Fibroblast of lung (primary cell): Measurements from ENCODE around the gene MAP3K19. TPM values are rescaled to one million over a fixed set of nuclear protein-coding genes. Genes with fewer than 3 reads are reported as not detected.
"Not testable (repeated sequence)": the region's sequence is repeated elsewhere in the genome, so short reads cannot be mapped to it uniquely, and the experiment has no call there.

Experiments used
- DNase-seq, 2 donors: peaks; one replicate each; pipeline versions ENCODE4 v3.0.0 to v3.0.0-alpha.2; 2010; ENCODE audit warnings: low read depth in 2 of 2
- H2AFZ ChIP-seq: 2 replicates; pipeline ENCODE4 v1.5.1; 2012; ENCODE audit warnings: low read length, control low read depth, inconsistent platforms
- H3K27ac ChIP-seq: 2 replicates; pipeline ENCODE4 v1.5.1; 2011; ENCODE audit warnings: low read length, control low read depth; ENCODE audit not compliant: insufficient read depth
- H3K27me3 ChIP-seq: 2 replicates; pipeline ENCODE4 v1.5.1; 2011; ENCODE audit warnings: mild to moderate bottlenecking, low read length; ENCODE audit not compliant: control insufficient read depth, insufficient read depth
- H3K36me3 ChIP-seq: 2 replicates; pipeline ENCODE4 v1.5.1; 2011; ENCODE audit warnings: low read length; ENCODE audit not compliant: control insufficient read depth, insufficient read depth
- H3K4me1 ChIP-seq: 2 replicates; pipeline ENCODE4 v1.5.1; 2011; ENCODE audit warnings: low read length; ENCODE audit not compliant: control insufficient read depth, insufficient read depth; ENCODE audit errors: extremely low read depth
- H3K4me2 ChIP-seq: 2 replicates; pipeline ENCODE4 v1.5.1; 2011; ENCODE audit warnings: low read length, control low read depth; ENCODE audit not compliant: insufficient read depth; ENCODE audit errors: extremely low read depth
- H3K4me3 ChIP-seq, 4 experiments: fragments of 200-600 bp in 1 of 4; sonication (generic) in 1 of 4; replicated peaks in 1 of 4; 2 replicates each; pipeline ENCODE4 v1.5.1; 2011 to 2016; ENCODE audit warnings: low read length in 4 of 4, low read depth in 3 of 4, mild to moderate bottlenecking in 3 of 4, control low read depth in 2 of 4, inconsistent platforms in 1 of 4, mixed read lengths in 1 of 4; ENCODE audit not compliant: insufficient read depth in 1 of 4; ENCODE audit errors: control extremely low read depth in 1 of 4
- H3K79me2 ChIP-seq: 2 replicates; pipeline ENCODE4 v1.5.1; 2012; ENCODE audit warnings: mild to moderate bottlenecking, low read length, inconsistent platforms; ENCODE audit not compliant: control insufficient read depth, insufficient read depth
- H3K9ac ChIP-seq: 2 replicates; pipeline ENCODE4 v1.5.1; 2011; ENCODE audit warnings: mild to moderate bottlenecking, low read length, control low read depth; ENCODE audit not compliant: insufficient read depth
- H3K9me3 ChIP-seq: 2 replicates; pipeline ENCODE4 v1.5.1; 2012; ENCODE audit warnings: low read depth, low read length; ENCODE audit not compliant: control insufficient read depth, insufficient read depth
- H4K20me1 ChIP-seq: 2 replicates; pipeline ENCODE4 v1.5.1; 2011; ENCODE audit warnings: low read length; ENCODE audit not compliant: control insufficient read depth, insufficient read depth; ENCODE audit errors: extremely low read depth
- CTCF ChIP-seq, 2 donors: IDR thresholded peaks in 1 of 2; conservative IDR thresholded peaks in 1 of 2; 1 replicate in 1 of 2; 2 replicates in 1 of 2; pipeline ENCODE4 v1.5.1; 2011 to 2012; ENCODE audit warnings: low read length in 2 of 2, control low read depth in 1 of 2, inconsistent platforms in 1 of 2, low read depth in 1 of 2, mild to moderate bottlenecking in 1 of 2
- EZH2 ChIP-seq: IDR thresholded peaks from 2 replicates; pipeline ENCODE4 v1.5.1; 2012; ENCODE audit warnings: low read length, control low read depth, mild to moderate bottlenecking; ENCODE audit errors: missing control alignments
- polyA plus RNA-seq, 2 donors: library from polyadenylated mRNA; depleted of rRNA in 1 of 2; stranded (reverse) in 1 of 2; unstranded in 1 of 2; fragments of >200 nt; gene quantifications; 2 replicates each; pipeline ENCODE4 v1.2.1, GENCODE V29; 2011 to 2012; ENCODE audit warnings: missing spikeins in 1 of 2
- total RNA-seq: library from RNA; depleted of rRNA; stranded (reverse); fragments of >200 nt; gene quantifications from 2 replicates; pipeline ENCODE4 v1.2.1, GENCODE V29; 2014

Gene MAP3K19
- total and polyA plus RNA-seq, 2 donors (not counting 1 experiment from before 2014, with no cell fraction given) = not detected

DNA sequence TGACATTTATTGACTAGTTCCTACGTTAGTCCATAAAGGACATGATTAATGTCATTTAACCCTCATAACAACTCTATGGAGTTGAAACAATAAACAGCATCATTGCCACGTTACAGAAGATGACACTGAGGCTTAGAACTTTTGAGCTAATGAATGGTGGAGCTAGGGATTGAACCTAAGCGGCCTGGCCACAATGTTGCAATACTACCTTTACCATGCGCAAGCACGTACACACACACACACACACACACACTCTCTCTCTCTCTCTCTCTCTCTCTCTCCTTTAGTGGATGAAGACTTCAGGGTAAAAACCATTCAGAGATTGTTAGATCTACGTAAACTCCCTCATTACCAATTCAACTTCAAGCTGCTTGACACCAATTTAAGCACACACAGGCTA lies 875 bp upstream of the MAP3K19 start:
- peaks cover 9% of the 10 kb centered on the region for H3K79me2 ChIP-seq
- no peak overlapping the region for H3K4me2 ChIP-seq
- no peak for DNase-seq
- no peaks in the 10 kb centered on the region for H3K36me3 ChIP-seq
- H3K4me1 ChIP-seq = no peaks in the 10 kb centered on the region
- no peak overlapping the region for H3K27ac ChIP-seq
- H2AFZ ChIP-seq = no peak overlapping the region
- H4K20me1 ChIP-seq = no peaks in the 10 kb centered on the region
- H3K9ac ChIP-seq = no peak overlapping the region
- H3K4me3 ChIP-seq = no peak overlapping the region
- no peak for TF ChIP-seq CTCF (conservative IDR thresholded peaks at IDR 0.05 in 1 of 2, IDR thresholded peaks at IDR 0.05 in 1 of 2; ENCODE audit: low read depth in 1 of 2, low read length in 2 of 2)
- no peak for TF ChIP-seq EZH2
- no peaks in the 10 kb centered on the region for H3K9me3 ChIP-seq
- H3K27me3 ChIP-seq = no peaks in the 10 kb centered on the region

GRCh38 chr2:135043345-135043744 lies 3.9 kb downstream of the MAP3K19 start:
- Histone ChIP-seq H3K36me3 (no peaks in the 10 kb centered on the region), H3K79me2 (no peaks in the 10 kb centered on the region), H3K9ac (no peak overlapping the region), H4K20me1 (no peaks in the 10 kb centered on the region), H2AFZ (no peak overlapping the region), H3K9me3 (no peaks in the 10 kb centered on the region), H3K27ac (no peak overlapping the region), H3K4me1 (no peaks in the 10 kb centered on the region), H3K27me3 (no peaks in the 10 kb centered on the region), H3K4me3 (no peak overlapping the region), H3K4me2 (no peak overlapping the region)
- peak; percentile 42 to 44 for TF ChIP-seq CTCF (conservative IDR thresholded peaks at IDR 0.05 in 1 of 2, IDR thresholded peaks at IDR 0.05 in 1 of 2; ENCODE audit: low read depth in 1 of 2, low read length in 2 of 2)
- no peak for TF ChIP-seq EZH2
- no peak for DNase-seq

DNA sequence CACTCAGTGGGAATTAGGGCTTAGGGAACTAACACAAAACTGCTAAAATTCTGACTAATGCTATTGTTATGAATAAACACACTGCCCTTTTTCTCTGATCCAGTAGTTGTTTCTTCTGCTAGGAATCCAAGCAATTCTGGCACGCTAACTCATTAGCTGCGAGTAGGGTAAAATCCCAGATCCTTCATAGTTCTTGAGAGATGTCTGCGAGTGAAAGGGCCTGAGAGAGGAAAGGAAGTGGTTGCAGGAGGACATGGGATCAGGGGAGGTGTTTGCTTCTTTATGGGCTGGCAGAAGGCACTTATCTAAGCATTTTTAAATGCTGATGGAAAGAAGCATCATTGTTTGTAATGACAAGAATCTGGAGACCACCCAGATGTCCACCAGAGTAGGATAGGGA lies 9.4 kb downstream of the MAP3K19 start:
- Histone ChIP-seq H4K20me1 (no peaks in the 10 kb centered on the region), H3K4me2 (no peak overlapping the region), H3K36me3 (no peaks in the 10 kb centered on the region), H3K9me3 (no peaks in the 10 kb centered on the region), H2AFZ (no peak overlapping the region), H3K27ac (no peak overlapping the region), H3K4me1 (no peaks in the 10 kb centered on the region), H3K27me3 (no peaks in the 10 kb centered on the region), H3K9ac (no peak overlapping the region), H3K4me3 (no peak overlapping the region), H3K79me2 (no peaks in the 10 kb centered on the region)
- no peak for TF ChIP-seq EZH2
- no peak for TF ChIP-seq CTCF (conservative IDR thresholded peaks at IDR 0.05 in 1 of 2, IDR thresholded peaks at IDR 0.05 in 1 of 2; ENCODE audit: low read depth in 1 of 2, low read length in 2 of 2)
- peak in 1 of 2 donors; percentile 24 for DNase-seq

GRCh38 chr2:135033216-135033615 lies 14.0 kb downstream of the MAP3K19 start:
- not testable (repeated sequence) for H3K4me1 ChIP-seq, H3K9me3 ChIP-seq, H3K36me3 ChIP-seq, H3K4me3 ChIP-seq, H3K4me2 ChIP-seq, H3K9ac ChIP-seq, H3K79me2 ChIP-seq, H3K27me3 ChIP-seq, H4K20me1 ChIP-seq, H2AFZ ChIP-seq, H3K27ac ChIP-seq, DNase-seq
